HG02852 (cell line): Measurements from ENCODE around the gene CRYBG2.

Experiments used
- ATAC-seq: cut with Tn5 transposase; IDR thresholded peaks from one replicate; pipeline ENCODE4 v1.9.1; 2021; ENCODE audit warnings: mild to moderate bottlenecking, moderate library complexity; ENCODE audit not compliant: unreplicated experiment

Gene CRYBG2

DNA sequence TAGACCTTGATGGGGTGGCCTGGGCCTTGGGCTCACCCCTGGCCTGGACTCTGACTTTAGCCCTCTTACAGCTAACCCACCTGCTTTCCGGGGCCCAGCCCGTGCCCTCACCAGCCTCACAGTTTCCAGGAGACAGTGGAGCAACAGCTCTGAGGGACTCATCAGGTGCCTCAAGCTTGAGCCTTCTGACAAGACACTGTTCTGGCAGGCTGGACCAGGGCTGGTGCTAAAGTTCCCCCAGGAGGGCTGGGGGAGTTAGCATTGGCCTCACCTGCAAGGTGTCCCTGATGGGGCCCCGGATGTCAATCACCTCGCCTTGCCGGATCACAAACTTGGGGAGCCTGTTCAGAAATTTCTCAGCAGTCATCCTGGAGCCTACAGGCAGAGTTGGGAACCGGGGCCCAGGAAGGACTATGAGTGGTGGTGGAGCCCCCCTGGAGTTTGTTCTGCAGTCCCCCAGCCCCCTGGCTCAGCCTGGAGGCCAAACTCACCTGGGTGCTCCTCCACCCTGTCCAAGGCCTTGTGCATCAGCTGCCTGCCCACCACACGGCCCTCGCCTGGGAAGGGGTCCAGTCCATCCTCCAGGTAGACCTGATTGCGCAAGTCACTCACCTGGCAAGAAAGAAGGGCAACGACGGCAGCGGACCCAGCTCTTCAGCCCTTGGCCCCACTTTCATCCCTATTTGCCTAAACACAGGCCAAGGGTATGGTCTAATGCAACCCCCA is 69.9 kb downstream of the CRYBG2 start:
- no peak for ATAC-seq

DNA sequence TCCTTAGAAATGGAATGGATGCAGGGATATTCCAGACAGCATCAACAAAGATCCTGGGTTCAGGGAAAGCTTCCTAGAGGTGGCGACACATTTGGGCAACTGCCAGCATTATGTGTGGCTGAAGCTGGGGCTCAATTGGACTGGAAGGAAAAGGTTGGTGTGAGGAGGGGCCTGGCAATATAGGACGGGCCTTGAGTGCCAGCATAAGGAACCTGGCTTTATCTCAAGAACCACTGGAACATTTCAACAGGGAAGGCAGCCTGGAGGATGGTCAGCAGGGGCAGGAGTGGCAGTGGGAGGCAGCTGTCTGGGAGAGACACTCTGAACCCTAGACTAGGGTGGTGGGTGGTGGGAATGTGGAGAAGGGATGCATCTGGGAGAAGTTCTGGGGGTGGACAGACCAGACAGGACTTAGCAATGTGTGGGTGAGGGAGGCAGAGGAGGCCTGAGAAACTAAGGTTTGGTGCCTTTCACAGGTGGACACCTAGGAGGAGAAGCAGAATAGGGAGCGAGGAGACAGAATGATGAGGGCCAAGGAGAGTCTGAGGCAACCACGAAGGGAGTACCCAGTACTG is 70.6 kb downstream of the CRYBG2 start:
- ATAC-seq, result no peak

DNA sequence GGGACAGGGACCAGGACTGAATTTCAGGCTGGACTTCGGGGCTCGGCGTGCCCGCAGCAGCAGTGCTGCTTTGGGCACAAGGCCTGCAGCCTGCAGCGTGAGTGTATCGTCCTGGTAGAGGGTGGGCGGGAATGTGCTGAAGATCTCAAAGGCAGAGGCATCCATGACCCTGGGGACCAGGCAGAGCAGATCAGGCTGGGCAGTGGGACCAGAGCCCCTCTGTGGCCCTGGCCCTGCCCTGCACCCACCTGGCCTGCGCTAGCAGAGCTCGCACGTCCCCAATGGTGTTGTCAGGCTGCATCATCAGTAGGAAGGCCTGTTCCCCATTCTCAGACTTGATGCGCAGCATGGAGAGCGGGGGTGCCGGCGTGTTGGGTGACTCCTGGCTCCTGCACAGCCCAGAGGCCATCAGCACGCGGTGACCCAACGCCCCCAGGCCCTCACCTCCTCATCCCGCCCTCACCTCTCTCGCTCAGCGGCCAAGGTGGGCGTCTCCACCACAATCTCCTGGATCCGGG is 71.5 kb downstream of the CRYBG2 start:
- no peak for ATAC-seq

DNA sequence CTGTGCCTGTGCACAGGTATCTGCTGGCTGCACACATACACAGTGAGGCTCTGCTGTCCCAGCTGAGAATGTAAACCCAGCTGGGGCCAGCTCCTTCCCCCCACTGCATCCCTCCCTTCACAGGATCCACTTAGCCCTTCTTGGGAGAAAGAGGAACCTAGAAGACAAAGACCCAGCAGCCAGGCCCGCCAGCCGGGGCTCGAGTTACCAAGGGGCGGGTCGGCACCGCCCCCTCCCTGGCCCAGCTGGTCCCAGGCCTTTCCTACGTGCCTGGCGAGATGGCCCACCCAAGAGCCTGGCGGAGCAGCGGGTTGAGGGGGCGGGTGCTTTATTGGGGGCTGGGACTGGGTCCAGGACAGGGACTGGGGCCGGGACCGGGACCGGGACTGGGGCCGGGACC is 72.0 kb downstream of the CRYBG2 start:
- no peak for ATAC-seq

DNA sequence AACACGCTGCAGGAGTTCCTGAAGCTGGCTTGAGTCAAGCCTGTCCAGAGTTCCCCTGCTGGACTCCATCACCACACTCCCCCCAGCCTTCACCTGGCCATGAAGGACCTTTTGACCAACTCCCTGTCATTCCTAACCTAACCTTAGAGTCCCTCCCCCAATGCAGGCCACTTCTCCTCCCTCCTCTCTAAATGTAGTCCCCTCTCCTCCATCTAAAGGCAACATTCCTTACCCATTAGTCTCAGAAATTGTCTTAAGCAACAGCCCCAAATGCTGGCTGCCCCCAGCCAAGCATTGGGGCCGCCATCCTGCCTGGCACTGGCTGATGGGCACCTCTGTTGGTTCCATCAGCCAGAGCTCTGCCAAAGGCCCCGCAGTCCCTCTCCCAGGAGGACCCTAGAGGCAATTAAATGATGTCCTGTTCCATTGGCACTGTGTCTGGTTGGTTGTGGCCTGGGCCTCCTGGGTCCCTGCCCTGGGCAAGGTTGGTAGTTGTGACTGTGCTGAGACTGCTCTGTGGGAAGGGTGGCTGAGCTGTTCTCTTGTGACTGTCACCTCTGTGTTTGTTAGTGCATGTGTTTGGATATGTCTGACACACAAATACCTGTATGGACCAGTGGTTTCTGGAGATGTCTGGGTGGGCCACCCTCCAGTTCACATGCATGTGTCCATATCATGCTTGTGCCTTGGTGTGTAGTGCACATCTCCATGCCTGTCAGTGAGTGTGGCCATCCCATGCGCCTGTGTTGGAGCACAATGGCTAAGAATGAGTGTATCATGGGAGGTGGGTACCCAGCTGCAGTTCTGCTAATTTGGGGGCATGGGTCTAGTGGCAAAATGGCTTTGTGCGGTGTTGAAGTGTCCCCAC is 72.6 kb downstream of the CRYBG2 start:
- no peak for ATAC-seq

DNA sequence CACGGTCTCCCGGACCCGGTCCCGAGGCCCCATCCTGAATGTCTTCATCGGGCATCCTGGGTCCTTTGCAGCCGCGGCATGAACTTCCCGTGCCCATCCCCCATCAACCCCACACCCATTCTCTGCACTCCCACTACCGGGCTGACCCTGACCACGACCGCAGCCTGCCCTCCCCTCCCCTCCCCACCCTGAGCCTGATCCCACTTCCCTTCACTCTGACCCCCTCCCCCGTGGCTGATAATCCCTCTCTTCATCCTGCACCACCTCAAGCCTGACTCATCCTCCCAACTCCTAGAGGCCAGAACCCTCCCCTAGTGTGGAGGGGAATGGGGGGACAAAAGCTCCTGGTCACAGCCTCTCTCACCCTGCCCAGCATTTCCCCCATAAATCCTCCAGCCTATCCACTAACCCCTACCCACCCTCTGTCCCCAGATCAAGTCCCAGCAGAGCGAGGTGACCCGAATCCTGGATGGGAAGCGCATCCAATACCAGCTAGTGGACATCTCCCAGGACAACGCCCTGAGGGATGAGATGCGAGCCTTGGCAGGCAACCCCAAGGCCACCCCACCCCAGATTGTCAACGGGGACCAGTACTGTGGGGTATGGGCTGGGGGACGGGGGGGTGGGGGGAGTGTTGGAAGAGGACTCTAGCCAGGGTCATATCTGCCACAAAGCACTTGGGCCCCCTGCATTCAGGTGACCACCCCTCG is 73.4 kb downstream of the CRYBG2 start:
- ATAC-seq, result peak; percentile 3

DNA sequence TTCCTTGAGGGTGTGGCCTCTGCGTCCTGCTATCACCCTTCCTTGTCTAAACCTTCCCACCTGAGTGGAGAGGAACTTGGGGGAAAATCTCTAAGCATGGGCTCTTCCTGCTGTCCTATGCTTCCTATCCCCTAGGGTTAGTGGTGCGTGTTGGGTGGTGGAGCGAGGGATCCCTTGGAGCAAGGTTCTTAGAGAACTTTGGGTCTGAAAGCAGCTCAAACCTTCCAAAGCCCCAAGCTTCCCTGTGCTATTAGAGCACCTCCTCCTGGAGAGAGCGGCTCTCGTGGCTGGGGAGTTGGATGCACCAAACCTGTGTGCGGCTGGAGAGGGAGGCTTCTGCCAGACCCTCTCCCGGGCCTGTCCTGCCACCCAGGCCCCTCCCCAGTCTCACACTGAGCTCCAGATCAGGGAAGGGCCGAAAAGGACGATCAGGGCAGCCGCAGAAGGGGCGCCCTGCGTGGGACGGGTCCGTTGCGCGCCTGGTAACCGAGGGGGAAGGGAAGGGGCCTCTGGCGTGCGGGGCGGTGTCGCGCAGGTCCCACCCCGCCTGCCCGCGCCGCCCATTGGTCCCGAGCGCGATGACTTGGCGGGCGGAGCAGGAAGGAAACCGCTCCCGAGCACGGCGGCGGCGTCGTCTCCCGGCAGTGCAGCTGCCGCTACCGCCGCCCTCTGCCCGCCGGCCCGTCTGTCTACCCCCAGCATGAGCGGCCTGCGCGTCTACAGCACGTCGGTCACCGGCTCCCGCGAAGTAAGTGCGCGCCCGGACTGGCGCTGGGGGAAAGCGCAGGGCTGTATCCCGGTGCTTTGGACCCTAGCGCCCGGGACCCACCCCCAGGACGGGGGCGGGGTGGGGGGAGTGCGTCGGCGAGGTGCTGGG is 74.2 kb downstream of the CRYBG2 start, which contains the start of gene SH3BGRL3:
TSS of gene SH3BGRL3 (plus strand) at position 631 of the 877 bp plus-strand sequence. CDS start at position 701, 70 bp downstream.
- peak; percentile 67 for ATAC-seq

DNA sequence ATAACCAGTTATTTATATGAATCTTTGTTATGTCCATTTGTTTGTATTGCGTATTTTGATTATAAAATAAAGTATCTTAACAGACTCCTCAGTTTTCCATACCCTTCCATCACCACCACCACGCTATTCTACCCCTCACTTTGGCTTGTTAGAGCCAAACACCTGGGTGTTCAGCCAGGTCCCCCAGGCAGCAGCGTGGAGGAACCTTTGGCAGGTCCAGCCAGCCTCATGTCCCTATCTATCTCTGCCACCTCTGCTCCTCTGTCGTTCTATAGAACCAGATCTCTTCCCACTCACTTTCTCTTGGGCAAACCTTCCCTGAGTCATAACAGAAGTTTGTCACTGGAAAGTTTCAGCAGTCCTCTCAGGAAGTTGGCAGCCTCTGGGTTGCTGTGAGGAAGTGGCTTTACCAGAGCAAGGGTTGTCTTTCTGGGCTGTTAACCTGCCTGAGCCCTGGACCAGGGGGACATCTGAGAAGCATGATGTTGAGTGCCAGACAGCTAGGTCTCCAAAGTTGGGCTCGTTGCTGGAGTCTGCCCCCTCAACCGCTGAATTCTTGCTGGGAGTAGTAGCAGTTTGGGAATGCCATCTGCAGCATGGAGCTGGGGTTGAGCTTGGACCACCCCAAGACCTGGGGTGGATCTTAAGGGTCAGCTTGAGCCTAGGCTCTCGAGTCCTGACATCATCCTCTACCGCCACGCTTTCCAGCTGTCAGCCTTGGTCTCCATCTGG is 75.0 kb downstream of the CRYBG2 start:
- ATAC-seq, result no peak

DNA sequence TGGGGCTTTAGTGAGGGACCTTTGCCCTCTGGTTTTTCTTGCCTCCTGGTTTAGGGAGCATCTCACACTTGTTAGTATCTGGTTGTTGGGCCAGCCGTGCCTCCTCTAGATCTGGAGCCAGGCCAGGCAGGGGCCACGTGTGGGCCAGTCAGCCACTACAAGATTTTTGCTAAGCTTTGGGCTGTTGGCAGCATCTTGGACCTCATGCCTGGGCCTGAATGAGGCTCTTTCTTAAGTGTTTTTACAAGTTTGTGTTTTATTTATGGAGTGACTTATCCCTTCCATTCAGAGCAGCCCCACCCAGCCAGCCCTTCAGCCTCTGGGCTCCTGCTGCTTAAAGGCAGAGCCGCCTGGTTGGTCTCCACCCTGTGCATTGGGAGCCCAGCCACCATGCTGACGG is 75.6 kb downstream of the CRYBG2 start:
- no peak for ATAC-seq

DNA sequence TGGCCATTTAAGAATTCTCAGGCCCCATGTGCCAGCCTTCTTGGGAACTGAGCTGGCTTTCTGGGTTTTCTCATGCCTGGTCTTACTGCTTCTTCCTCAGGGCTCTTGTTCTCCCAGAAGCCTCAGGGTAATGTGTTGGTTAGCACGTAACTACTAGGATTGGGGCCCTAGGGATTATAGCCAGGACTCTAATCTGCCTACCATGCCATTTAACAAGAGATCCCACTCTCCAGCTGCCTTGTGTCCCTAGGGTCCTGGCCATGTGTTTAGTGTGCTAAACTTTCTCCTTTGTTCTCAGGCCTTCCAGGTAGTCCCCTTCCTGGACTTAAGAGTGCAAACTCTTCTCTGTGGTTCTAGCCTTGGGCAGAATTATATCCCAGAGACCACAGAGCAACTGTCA is 76.2 kb downstream of the CRYBG2 start:
- ATAC-seq, result no peak

DNA sequence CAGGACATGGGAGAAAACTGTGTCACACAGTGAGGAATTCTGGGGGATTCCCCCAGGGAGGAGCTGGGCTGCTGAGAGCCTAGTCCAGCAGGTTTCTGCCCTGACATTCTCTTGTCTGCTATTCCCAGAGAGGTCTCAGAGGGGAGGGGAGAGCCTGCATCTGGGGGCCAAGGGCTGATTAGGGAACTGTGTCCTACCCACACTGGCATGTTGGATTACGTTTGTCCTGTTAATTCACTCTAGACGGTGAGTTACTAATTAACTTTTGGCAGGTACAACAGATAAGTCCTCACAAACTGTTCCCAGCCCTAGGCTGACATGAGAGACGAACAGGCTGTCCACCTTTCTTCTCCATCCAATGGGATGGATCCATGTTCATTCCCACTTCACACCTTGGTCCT is 76.7 kb downstream of the CRYBG2 start:
- ATAC-seq, result no peak

DNA sequence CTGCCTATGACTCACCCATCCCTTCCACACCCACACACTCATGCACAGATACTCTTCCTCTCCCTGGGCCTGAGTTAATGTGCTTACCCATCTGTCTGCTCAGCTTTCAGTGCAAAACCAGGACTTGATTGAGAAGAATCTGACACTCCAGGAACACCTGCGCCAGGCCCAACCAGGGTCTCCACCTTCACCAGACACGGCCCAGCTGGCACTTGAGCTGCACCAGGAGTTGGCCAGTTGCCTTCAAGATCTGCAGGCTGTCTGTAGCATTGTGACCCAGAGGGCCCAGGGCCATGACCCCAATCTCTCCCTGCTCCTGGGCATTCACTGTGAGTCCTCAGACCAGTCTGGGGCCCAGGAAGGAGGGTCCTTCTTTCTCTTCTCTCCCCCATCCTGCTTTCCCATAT is 77.5 kb downstream of the CRYBG2 start:
- no peak for ATAC-seq

DNA sequence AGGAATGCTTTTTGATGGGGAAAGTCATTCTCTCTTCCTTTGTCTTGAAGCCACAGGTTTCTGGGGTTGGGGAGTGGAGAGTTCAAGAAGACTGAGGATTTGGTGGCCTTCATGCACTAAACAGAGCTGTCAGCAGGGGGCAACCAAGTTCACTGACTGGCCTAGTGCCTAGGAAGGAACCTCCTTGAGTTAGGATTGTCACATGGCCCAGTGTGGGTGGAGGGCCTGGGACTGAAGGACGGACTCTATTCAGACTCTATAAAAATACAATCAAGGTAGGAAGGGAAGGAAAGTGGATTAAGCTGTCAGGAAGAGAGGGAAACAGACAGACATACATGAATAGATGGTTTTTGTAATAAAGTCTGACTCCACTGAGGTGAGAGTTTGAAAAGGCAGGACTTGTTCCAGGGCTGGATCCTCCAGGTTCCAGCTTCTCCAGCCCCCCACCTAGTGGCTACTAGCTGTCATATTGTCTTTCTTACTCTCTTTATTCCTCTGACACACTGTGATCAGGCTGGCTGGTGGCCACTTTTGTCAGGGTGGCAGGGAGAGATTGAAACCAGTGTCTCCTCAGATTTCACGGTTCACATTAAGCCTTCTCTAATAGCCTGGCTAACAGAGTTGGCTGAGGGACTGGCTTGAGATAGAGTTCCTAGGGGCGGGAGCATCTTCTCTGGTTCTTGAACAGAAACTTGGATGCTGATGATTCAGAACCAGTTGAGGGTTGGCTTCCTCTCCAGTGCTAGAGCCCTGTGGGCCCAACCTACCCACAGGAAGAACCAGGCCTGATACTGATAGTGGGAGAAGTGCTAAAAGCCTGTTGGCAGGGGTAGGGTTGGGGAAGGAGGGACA is 78.1 kb downstream of the CRYBG2 start:
- no peak for ATAC-seq

DNA sequence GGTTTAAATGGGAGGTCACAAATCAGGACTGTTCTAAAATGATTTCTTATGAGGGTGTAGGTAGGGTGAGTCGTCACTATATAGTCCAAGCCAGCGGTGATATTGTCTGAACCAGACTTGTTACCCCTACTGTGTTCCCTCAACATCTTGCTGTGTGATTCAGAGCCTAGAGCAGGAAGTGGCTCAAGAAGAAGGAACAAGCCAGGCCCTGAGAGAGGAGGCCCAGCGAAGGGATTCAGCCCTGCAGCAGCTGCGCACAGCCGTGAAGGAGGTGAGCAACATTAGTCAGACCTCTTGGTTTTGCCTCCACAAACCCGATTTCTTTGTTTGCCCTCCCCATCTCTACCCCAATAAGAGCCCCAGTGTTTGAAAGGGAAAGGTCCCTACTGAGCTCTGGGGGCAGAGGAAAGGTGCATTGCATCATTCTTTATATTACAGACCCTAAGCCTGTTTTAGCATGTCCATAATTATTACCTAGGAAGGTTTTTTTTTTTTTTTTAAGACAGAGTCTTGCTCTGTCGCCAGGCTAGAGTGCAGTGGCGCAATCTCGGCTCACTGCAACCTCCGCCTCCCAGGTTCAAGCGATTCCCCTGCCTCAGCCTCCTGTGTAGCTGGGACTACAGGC is 79.0 kb downstream of the CRYBG2 start:
- no peak for ATAC-seq
